ENCODE data around the gene VPS33B. TPM values are rescaled to one million over a fixed set of nuclear protein-coding genes. Genes with fewer than 3 reads are reported as not detected.
A peak's percentile ranks its signal among the peaks of the same experiment; 100 is the strongest.

VPS33B gene
- total RNA-seq, 2 donors from 2014 or later = 9.4 to 18.3 TPM

GRCh38 chr15:90955624-90956273, 66.6 kb downstream of the VPS33B start:
- intact Hi-C loops (cut with DNase I) = loop anchor here (5.0 to 10.0 kb wide), 3 partner anchors 37 to 317 kb away; partner anchors contain the start of genes PRC1 and VPS33B
- 73% methylated on average over 20 of the region's 20 CpGs for WGBS
- H3K4me1 ChIP-seq (replicated peaks) = peaks cover 10% of the 10 kb centered on the region
- no peak for DNase-seq (ENCODE audit: low spot score)
- H3K9me3 ChIP-seq = no peaks in the 10 kb centered on the region
- TF ChIP-seq CTCF (IDR thresholded peaks at IDR 0.05) = no peak
- H3K27me3 ChIP-seq (replicated peaks; ENCODE audit: insufficient read depth) = no peaks in the 10 kb centered on the region
- peaks cover 0 to 10% of the 10 kb centered on the region in 2 donors for H3K36me3 ChIP-seq
- H3K27ac ChIP-seq = no peak overlapping the region
- no peak overlapping the region for H3K4me3 ChIP-seq

GRCh38 chr15:90954712-90955623, 67.4 kb downstream of the VPS33B start, which contains the start of gene RCCD1:
TSS of gene RCCD1 (plus strand) at chr15:90954884. CDS start at chr15:90956735, 1,851 bp downstream.
- Histone ChIP-seq H3K36me3 (peaks cover 0 to 13% of the 10 kb centered on the region in 2 donors), H3K27ac (peak within 1 kb of the TSS; percentile 69 to 85), H3K4me1 (replicated peaks) (peaks cover 10% of the 10 kb centered on the region), H3K4me3 (peak within 1 kb of the TSS; percentile 59 to 76), H3K27me3 (replicated peaks; ENCODE audit: insufficient read depth) (no peaks in the 10 kb centered on the region), H3K9me3 (no peaks in the 10 kb centered on the region)
- DNase-seq (ENCODE audit: low spot score) = peak; percentile 95
- 6% methylated on average over 39 of the region's 69 CpGs for WGBS
- TF ChIP-seq POLR2A (IDR thresholded peaks at IDR 0.05) (no peak), POLR2AphosphoS5 (IDR thresholded peaks at IDR 0.05) (peak; percentile 85)
- intact Hi-C loops (cut with DNase I) = loop anchor here (5.0 to 10.0 kb wide), 3 partner anchors 37 to 317 kb away; partner anchors contain the start of genes PRC1 and VPS33B

GRCh38 chr15:90953947-90954711, 68.3 kb downstream of the VPS33B start:
- intact Hi-C loops (cut with DNase I) = loop anchor here (10.0 kb wide), 1 partner anchor 71 kb away; the partner anchor contains the start of gene VPS33B
- no peaks in the 10 kb centered on the region for H3K27me3 ChIP-seq (replicated peaks; ENCODE audit: insufficient read depth)
- peaks cover 0 to 21% of the 10 kb centered on the region in 2 donors for H3K36me3 ChIP-seq
- WGBS = 67% methylated on average over 16 of the region's 16 CpGs
- DNase-seq (ENCODE audit: low spot score) = no peak
- peak overlapping the region in 1 of 2 donors; percentile 69 for H3K27ac ChIP-seq
- peak overlapping the region; percentile 59 to 76 for H3K4me3 ChIP-seq
- H3K4me1 ChIP-seq (replicated peaks) = peaks cover 10% of the 10 kb centered on the region
- TF ChIP-seq CTCF (IDR thresholded peaks at IDR 0.05) (no peak), POLR2AphosphoS5 (IDR thresholded peaks at IDR 0.05) (no peak), POLR2A (IDR thresholded peaks at IDR 0.05) (no peak)
- no peaks in the 10 kb centered on the region for H3K9me3 ChIP-seq

GRCh38 chr15:90952901-90953677, 69.3 kb downstream of the VPS33B start:
- H3K9me3 ChIP-seq = no peaks in the 10 kb centered on the region
- 89% methylated on average over 14 of the region's 14 CpGs for WGBS
- intact Hi-C loops (cut with DNase I) = loop anchor here (10.0 kb wide), 1 partner anchor 72 kb away; the partner anchor contains the start of gene VPS33B
- peaks cover 0 to 21% of the 10 kb centered on the region in 2 donors for H3K36me3 ChIP-seq
- peaks cover 10% of the 10 kb centered on the region for H3K4me1 ChIP-seq (replicated peaks)
- TF ChIP-seq POLR2AphosphoS5 (IDR thresholded peaks at IDR 0.05) (no peak), CTCF (IDR thresholded peaks at IDR 0.05) (no peak), POLR2A (IDR thresholded peaks at IDR 0.05) (no peak)
- no peak for DNase-seq (ENCODE audit: low spot score)
- no peaks in the 10 kb centered on the region for H3K27me3 ChIP-seq (replicated peaks; ENCODE audit: insufficient read depth)
- no peak overlapping the region for H3K27ac ChIP-seq
- no peak overlapping the region for H3K4me3 ChIP-seq
